Measurements from ENCODE around the gene TYW1.

DNA sequence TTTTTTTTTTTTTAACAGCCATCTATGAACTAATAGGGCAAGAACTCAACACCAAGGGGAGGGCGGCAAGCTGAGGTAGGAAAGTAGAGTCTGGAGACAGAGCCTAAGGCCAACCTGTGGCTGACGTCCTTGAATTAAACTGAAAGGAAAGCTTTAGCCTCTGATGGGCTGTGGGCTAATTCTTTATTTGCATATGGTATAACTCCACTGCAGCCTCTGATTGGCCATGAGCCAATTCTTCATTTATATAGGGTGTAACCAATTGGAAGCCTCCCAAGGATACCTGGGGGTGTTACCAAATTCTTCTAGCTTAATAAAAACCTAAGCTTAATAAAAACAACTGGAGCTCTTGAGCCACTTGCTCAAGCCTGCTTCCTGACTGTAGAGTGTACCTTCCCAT is 10.3 kb downstream of the TYW1 start:
- TF ChIP-seq, protein P1, sequence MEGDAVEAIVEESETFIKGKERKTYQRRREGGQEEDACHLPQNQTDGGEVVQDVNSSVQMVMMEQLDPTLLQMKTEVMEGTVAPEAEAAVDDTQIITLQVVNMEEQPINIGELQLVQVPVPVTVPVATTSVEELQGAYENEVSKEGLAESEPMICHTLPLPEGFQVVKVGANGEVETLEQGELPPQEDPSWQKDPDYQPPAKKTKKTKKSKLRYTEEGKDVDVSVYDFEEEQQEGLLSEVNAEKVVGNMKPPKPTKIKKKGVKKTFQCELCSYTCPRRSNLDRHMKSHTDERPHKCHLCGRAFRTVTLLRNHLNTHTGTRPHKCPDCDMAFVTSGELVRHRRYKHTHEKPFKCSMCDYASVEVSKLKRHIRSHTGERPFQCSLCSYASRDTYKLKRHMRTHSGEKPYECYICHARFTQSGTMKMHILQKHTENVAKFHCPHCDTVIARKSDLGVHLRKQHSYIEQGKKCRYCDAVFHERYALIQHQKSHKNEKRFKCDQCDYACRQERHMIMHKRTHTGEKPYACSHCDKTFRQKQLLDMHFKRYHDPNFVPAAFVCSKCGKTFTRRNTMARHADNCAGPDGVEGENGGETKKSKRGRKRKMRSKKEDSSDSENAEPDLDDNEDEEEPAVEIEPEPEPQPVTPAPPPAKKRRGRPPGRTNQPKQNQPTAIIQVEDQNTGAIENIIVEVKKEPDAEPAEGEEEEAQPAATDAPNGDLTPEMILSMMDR (conservative IDR thresholded peaks at IDR 0.05; ENCODE audit: low read depth, low read length), result no peak
- TF ChIP-seq USF2 (IDR thresholded peaks at IDR 0.05; ENCODE audit: low read depth, low read length) (no peak), SMC3 (IDR thresholded peaks at IDR 0.05; ENCODE audit: low read depth, low read length) (no peak), RFX5 (IDR thresholded peaks at IDR 0.05; ENCODE audit: low read depth, low read length) (no peak), POLR2A (IDR thresholded peaks at IDR 0.05; ENCODE audit: low read depth, low read length) (no peak), BHLHE40 (IDR thresholded peaks at IDR 0.05; ENCODE audit: low read depth, low read length) (no peak)
